PC-3 (cell line): ENCODE measurements around the gene ATP6V1G3.

ENCODE experiments used
- EZH2 ChIP-seq: fragments of 300-600 bp; sonication (generic); IDR thresholded peaks from one replicate; pipeline ENCODE4 v1.6.1; 2017; ENCODE audit warnings: antibody characterized with exemption, mild to moderate bottlenecking, low read length; ENCODE audit not compliant: unreplicated experiment
- TF ChIP-seq, protein P1 (sequence below): fragments of 300-600 bp; sonication (generic); conservative IDR thresholded peaks from 2 replicates; pipeline ENCODE4 v1.5.1; 2017; ENCODE audit warnings: antibody characterized with exemption, low read depth, mild to moderate bottlenecking, low read length

DNA sequence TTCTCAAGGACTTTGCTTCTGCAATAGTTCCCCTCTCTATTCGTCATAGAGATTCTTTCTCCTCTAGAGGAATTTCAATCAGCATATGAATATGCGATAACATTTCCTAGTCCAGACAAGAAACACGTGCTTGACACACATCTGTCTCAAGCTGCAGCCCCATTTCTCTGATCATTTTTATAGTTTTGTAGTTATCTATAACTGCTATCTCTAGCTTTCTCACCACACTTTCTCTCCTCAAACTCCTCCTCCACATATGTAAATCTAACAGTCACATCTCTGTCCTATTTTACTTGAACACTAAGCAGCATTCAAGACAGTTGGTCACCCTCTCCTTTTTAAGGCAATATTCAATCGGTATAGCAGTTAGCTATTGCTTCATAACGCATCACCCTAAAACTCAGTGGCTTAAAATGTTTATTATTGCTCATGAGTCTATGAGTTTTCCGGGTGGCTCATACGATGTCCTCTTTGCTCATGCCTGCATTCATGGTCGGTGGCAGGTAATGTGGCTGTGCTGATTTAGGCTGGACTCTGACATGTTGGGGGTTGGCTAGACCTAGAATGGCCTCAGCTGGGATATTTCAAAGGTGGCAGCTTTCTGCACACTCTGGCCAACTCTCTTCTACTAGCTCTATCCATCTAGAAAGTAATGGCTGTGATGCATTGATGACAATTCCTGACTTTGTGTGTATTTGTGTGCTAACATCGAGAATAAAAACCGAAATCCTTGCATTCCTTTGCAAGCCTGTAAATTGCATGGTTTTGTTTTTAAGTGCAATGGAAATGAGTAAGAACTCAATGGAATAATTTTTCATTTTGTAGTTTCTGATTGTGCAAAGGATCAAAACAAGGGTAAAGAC is 20.6 kb downstream of the ATP6V1G3 start:
- TF ChIP-seq, protein P1, sequence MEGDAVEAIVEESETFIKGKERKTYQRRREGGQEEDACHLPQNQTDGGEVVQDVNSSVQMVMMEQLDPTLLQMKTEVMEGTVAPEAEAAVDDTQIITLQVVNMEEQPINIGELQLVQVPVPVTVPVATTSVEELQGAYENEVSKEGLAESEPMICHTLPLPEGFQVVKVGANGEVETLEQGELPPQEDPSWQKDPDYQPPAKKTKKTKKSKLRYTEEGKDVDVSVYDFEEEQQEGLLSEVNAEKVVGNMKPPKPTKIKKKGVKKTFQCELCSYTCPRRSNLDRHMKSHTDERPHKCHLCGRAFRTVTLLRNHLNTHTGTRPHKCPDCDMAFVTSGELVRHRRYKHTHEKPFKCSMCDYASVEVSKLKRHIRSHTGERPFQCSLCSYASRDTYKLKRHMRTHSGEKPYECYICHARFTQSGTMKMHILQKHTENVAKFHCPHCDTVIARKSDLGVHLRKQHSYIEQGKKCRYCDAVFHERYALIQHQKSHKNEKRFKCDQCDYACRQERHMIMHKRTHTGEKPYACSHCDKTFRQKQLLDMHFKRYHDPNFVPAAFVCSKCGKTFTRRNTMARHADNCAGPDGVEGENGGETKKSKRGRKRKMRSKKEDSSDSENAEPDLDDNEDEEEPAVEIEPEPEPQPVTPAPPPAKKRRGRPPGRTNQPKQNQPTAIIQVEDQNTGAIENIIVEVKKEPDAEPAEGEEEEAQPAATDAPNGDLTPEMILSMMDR: no peak
- no peak for TF ChIP-seq EZH2
